NT2/D1 (cell line): ENCODE measurements around the gene FAM124A.

ENCODE experiments used
- SUZ12 ChIP-seq: IDR thresholded peaks from 2 replicates; pipeline ENCODE4 v1.6.1; 2011; ENCODE audit not compliant: insufficient read length, insufficient read depth; ENCODE audit errors: extremely low read depth
- YY1 ChIP-seq: IDR thresholded peaks from 2 replicates; pipeline ENCODE4 v1.6.1; 2011; ENCODE audit not compliant: insufficient read length, insufficient read depth
- ZNF274 ChIP-seq: IDR thresholded peaks from 2 replicates; pipeline ENCODE4 v1.6.1; 2011; ENCODE audit warnings: mild to moderate bottlenecking, low read depth, low read length

- no peak for TF ChIP-seq ZNF274
- TF ChIP-seq YY1: no peak
- TF ChIP-seq SUZ12: no peak
Observed at GRCh38 chr13:51260154-51260553, 38.0 kb downstream of the FAM124A start.
